Measurements from ENCODE around the gene GPR151.

The GPR151 gene

DNA sequence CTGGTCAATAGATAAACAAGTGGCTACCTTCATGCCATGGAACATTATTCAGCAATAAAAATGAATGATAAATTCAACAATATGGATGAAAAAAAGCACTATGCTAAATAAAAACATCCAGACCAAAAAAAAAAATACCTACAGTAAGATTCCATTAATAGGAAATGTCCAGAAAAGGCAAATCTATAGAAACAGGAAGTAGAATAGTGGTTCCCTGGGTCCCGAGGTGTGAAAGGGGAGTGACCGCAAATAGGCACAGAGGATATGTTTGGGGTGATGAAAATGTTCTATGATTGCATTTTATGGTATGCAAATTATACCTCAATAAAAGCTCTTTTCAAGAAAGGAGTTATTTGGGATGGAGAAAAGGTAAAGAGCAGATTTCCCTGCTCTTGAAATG is 3.6 kb upstream of the GPR151 start:
- DNase-seq = no peak

DNA sequence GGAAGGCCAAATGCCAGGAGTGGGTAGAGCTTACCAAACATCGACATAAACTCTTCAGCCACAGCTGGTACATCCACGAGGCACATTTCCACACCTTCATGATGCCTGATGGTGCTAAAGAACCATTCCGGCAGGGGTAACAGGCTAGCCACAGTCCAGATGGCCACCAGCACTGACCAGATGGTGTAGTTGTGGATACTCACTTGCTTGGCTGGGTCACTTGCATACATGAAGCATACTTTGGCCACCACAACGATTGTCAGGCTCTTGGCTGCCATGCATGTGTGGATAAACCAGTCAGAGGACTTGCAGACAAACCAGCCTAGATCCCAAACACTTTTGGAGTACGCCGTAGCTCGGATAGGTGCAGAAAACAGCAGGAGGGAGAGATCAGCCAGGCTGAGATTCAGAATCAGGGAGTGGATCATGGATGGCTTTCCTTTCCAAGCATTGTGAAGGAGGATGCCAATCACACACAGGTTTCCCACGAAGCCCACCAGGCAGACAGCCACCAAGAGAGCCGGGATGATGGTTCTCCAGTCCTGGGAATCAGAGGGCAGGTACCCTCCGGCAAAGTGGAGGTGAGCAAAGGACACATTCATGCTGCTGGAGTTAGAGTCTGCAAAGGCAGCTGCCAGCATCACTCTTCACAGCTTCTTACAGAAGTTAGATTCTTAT is 378 bp downstream of the GPR151 start:
- no peak for DNase-seq

DNA sequence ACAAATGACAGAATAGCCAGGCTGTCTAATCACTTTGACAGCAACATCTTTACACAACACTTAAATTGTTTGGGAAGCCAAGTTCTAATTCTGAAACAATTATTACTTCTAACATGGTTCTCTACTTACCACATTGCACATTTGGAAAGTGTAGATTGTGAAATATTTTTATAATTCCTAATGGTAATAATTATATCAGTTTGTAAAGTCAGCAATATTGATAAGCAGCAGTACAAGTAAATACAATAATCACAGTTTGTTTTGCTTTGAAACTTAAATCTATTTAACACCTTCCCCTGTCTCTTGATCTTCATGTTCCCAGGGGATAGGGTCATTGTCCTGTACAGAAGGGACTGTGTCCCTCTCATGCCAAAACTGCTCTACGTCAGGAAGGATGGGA is 1.4 kb downstream of the GPR151 start:
- no peak for DNase-seq

DNA sequence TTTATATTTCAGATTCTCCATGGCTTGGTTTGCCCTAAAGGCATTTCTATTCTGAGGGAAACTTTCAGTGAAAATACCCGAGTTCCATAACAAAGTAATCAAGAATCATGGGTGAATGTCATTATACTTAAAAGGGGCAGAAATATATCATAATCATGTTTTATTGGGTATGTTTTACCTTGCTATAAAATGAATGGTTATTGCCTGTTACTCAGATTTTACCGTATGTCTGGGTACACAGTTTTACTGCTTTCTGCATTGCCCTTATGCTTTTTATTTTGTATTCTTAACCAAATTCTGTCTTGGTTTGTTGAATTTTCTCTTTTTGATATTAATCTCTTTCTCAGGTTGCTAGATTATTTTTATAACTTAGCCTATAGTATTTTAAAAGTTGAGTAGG is 2.5 kb downstream of the GPR151 start:
- no peak for DNase-seq

DNA sequence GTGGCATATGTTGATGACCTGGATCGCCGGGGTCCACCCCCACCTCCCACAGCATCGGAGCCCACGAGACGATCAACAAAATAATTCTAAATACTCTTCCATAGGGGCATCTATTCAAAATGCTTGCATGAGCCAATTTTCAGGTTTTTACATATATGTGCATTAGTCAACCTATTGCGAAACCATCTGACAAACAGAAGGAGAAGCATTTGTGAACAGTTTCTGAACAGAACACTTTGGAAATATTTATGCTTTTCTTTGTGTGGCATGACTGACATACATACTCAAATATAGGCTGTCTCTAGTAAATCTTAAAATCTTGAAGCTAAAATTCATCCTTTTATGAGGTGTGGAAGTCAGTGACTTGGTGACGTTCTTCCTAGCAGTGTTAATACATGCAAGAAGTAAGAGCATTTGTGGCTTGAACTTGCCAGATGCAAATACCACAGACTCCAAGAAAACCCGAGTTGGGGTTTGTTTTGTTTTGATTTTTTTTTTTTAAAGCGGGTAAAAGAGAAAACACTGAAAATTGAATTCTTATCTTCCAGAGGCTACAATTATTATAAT is 5.3 kb downstream of the GPR151 start:
- no peak for DNase-seq

DNA sequence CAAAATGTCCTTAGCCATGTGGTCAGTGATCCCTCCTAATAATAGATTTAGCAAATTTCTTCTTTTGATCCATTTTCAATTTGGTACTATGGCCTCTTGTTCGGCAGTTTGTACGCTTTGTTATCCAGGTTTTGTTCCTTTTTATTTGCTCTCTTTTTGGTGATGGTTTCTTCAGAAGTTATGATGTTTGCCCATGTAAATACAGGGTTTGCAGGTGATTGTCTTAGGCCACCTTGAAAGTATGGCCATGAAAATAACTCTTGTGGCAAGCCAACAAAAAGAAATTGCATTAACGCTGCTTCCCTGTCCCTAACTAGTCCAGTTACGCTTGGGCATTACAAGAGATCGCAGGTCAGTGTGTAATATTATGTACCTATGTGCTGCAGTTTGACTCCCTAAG is 8.6 kb downstream of the GPR151 start:
- no peak for DNase-seq

DNA sequence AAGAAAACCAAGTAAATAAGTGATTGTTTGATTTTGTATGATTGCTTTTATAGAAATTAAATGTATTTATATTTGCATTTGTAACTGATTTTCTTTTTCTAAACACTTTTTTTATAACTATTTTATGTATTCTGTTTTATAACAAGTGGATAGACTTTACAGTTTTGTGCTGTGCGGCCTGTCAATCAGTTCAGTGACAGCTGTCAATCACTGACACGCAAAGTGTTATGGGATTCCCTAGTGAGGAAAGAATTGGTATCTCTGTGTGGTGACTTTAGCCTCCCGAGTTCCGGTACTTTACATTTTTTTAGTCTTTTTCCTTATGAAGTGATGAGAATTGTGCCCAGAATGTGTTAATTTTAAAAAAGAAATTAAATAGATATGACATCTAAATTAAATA is 16.3 kb downstream of the GPR151 start:
- DNase-seq = no peak

DNA sequence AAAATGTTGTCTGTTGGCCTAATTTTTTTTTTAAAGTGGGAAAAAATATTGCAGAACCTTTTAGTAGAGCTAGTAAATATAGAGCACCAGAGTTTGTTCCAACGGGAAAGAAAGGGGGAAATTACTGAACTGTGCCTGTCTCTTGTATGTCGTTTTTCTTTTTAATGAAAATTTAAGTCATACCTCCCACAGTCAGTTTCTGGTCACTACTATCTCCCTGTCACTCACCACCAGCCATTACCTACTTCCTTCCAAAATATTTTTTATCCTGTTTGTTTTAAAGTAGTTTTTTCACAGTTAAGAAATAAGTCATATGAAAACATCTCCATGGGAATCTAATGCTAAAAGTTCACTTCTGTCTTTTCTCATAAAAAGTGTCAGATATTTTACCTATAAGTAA is 21.3 kb downstream of the GPR151 start:
- no peak for DNase-seq

DNA sequence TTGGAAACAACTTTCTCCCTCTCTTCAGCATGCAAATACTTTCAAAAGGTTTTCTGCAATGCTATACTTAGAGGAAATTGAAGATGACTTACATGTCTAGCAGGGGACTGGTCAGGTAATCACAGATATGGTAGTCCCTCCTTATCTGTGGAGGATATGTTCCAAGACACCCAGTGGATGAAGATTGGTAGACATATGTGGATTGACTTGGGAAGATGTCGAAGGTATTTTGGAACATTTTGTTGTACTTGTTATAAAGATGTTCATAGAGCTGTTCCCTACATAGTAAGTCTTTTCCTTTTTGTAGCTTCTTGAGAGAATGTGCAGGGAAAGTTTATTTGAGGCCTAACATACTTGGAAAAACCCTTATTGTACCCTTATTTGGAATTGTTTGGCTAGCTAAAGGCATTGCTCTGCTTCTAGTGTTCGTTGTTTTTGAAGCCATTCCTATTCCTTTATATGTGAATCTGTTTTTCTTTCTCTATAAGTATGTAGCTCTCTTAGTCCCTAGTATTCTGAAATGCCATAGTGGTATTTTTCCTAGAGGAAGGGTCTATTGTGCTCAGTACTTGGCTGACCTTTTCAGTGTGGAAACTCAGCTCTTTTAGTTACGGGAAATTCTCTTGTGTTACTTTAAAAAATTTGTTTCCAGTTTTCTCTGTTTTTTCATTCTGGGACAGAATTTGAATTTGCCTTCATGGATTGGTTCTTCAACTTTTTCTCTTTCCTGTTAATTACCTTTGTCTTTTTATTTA is 25.7 kb downstream of the GPR151 start:
- DNase-seq = no peak

DNA sequence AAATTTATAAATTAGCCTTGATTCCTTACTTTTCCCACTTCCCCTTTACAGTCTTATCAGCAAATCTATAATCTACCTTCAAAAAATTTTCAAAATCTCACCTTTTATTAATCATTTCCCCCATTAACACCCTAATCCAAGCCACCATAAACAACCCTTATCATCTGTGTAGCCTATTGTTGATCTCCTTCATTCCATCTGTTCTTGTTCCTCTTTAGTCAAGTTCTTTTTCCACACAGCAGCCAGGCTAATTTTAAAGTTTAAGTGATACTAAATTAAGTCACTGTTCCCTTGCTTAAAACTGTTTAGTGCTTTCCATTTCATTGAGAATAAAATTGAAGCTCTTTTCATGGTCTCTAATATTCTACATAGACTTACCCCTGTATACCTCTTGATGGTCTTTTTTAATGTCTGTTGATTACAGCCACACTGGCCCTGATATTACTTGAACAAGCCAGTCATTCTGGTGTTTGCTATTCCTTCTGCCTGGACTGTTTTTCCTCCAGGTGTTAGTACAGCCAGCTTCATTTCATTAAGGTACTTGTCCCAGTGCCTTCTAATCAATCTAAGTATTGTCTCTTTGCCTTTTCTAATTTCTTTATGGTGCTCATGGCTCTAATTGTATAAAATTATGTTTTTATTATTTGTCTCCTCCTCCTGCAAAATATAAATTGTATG is 31.1 kb downstream of the GPR151 start:
- no peak for DNase-seq

DNA sequence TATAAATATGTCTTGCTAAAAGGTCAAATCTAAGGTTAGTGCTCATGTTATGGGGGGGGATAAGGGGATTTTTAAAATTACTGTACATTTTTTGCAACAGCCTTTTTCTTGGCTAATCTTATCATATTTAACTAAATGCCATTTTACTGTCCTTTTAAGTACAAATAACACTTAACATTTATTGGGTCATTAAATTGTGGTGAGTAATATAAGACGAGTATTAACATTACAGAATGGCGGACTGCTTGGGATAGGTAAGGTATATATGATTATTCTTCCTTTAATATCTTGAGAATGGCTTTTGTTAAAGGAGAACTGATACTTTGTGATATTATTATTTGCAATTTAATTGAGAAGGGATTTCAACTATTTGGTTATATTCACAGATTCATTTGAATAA is 33.2 kb downstream of the GPR151 start:
- DNase-seq = no peak

DNA sequence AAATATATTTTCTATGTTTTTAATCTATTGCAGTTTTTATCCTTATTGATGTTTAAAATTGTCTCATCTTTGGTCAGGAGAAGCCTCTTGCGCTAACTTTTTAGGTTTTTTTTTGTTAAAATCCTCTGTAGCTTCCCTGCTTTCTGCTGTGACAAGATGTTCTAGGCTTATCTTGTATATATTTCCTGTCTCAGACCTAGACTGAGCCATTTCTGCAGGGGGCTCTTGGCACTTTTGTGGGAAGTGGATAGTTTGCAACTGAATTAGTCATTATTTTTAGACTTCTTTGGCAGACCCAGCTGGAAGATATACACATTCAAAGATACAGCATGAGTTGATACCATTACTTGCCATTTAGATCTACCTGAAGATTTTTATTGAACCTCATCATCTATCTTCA is 40.1 kb downstream of the GPR151 start:
- DNase-seq = no peak

DNA sequence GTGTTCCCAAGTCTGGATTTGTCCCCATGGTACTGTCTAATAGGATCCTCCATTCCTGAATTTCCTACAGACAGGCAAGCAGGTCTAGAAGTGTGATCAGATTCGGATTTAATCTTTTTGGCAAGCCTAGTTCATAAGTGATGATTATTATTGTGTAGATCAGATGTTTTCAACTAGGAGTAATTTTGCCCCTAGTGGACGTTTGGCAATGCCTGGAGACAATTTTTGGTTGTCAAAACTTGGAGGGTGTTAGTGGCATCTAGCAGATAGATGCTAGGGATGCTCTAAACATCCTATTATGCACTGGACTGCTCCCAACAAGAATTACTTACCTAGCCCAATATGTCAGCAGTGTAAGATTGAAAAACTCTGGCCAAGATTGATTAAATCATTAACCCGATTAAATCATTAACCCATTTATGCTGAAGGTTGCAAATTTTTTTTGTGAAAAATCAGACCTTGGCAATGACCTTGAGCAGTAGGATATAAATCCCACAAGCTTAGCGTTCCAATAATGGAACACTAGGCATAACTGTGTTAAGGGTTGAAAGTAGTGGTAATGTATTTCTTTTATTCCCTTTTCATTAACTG is 40.7 kb downstream of the GPR151 start:
- no peak for DNase-seq

DNA sequence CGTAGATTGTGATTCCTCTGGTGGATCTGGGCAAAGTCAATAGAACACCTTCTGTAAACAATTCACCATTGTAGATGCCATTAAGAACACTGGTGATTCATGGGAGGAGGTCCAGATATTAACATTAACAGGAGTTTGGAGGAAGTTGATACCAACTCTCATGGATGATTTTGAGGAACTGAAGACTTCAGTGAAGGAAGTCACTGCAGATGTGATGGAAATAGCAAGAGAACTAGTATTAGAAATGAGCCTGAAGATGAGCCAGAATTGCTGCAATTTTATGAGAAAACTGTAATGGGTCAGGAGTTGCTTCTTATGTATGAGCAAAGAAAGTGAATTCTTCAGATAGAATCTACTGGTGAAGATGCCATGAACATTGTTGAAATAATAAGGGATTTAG is 41.9 kb downstream of the GPR151 start:
- DNase-seq = no peak

DNA sequence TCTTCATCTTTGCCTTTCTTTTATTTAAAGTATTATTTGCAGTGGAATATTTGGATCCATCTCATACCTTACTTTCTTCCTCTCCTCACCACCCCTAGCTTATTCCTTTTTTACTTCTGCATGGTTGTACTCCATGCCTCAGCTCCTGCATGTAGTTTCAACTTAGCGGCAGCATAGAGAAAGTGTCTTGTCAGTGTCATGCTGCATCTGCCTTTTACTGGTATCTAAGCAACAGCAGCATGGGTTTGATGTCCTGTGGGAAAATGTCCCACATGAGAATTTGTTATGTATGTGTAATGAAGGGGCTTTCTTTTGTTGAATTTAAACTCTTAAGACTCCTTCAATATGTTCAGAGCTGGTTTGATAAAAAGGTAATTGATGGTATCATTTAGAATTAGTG is 48.2 kb downstream of the GPR151 start:
- no peak for DNase-seq

DNA sequence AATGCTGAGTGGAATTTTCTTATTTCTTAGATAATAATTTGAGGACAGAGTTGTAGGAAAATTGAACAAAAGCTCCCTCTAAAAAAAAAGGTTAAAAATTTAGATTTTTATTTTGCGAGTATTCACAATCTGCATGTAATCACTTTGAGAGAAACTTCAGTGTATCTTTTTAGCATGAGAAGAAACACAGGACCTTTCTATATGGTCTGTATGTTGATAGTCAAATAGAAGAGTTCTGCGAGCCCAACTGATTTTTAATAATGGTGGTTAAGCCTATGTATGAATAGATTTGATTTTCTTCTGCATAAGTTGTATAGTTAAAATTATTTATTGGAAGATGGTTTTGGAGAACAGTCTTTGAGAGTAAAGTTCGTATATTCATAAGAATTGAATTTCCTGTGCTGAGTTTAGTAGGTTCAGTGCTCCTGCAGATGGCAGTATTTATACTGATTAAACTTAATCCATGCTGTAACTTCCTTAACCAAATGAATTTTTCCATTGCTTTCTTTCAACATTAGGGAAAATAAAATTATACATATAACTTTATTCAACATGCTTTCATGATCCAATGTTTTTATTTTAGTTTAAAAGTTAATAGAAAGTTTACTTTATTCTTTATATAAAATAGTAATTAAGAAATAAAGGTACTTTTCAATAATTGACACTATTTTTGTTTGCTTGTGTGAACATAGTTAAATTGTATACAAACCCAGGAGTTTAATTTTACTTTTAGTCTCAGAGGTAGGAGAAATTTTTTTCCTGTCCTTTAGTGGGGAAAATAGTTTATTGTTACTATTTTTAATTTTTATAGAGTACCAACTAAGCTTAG is 49.3 kb downstream of the GPR151 start:
- no peak for DNase-seq

DNA sequence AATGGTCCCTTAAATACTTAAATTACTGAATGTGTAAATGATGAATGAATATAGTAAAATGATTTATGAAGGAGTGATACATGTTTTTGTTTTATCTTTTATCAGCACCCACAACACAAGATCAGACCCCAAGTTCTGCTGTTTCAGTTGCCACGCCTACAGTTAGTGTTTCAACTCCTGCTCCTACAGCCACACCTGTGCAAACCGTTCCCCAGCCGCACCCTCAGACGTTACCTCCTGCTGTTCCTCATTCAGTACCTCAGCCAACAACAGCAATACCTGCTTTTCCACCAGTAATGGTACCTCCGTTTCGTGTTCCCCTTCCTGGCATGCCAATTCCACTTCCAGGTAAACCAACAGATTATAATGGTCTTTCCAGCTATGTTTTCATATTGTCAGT is 52.5 kb downstream of the GPR151 start:
- no peak for DNase-seq

Measured in DMS153 (cell line).